ENCODE results near the gene RALB.
"Not testable (repeated sequence)": the region's sequence is repeated elsewhere in the genome, so short reads cannot be mapped to it uniquely, and the experiment has no call there.

The RALB gene

GRCh38 chr2:120307482-120307881, 54.8 kb downstream of the RALB start:
- Histone ChIP-seq H3K27ac (no peak overlapping the region), H3K9me3 (ENCODE audit: low read depth, low read length) (no peaks in the 10 kb centered on the region), H3K9ac (ENCODE audit: insufficient read length) (no peak overlapping the region), H3K4me3 (no peak overlapping the region), H3K36me3 (ENCODE audit: insufficient read depth, low read length) (no peaks in the 10 kb centered on the region)
- TF ChIP-seq EZH2 (IDR thresholded peaks at IDR 0.05), result no peak
- no peak for TF ChIP-seq POLR2AphosphoS5 (IDR thresholded peaks at IDR 0.05; ENCODE audit: borderline replicate concordance, low read depth, low read length)
- TF ChIP-seq FOXP2 (optimal IDR thresholded peaks at IDR 0.05; ENCODE audit: control extremely low read depth, extremely low read length, insufficient read depth), result no peak
- no peak for DNase-seq (ENCODE audit: low read depth, low spot score)

DNA sequence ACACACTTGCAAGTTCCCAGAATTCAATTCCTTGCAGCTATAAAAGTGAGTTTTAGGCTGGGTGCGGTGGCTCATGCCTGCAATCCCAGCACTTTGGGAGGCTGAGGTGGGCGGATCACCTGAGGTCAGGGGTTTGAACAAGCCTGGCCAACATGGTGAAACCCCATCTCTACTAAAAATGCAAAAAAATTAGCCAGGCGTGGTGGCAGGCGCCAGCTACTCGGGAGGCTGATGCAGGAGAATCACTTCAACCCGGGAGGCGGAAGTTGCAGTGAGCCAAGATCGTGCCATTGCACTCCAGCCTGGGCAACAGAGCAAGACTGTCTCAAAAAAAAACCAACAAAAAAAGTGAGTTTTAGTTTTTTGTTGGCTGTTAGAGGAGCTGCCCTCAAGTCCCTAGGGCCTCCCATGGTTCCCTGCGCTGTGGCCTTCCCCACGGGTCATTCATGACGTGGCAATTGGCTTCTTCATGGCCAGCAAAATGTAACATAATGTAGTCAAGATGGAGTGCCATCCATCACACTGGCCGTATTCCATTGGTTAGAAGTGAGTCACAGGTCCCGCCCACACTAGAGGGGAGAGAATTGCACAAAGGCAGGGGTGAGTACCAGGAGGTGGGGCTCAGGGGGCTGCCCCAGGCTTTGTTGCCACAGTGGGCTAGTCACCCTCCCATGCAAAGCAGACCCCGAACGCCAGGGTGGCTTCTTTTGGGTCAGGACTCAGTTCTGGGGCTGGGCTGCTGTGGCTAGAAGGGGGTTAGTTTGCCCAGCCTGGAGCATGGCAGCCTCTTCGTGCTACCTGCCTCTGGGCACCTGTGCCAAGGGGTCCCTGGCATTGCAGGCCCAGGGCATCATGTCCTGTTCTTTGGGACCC, 55.6 kb downstream of the RALB start:
- Histone ChIP-seq H3K9ac (ENCODE audit: insufficient read length) (no peak overlapping the region), H3K27ac (no peak overlapping the region), H3K36me3 (ENCODE audit: insufficient read depth, low read length) (no peaks in the 10 kb centered on the region), H3K9me3 (ENCODE audit: low read depth, low read length) (no peaks in the 10 kb centered on the region), H3K4me3 (no peak overlapping the region)
- TF ChIP-seq EZH2 (IDR thresholded peaks at IDR 0.05), result no peak
- TF ChIP-seq POLR2AphosphoS5 (IDR thresholded peaks at IDR 0.05; ENCODE audit: borderline replicate concordance, low read depth, low read length), result no peak
- no peak for DNase-seq (ENCODE audit: low read depth, low spot score)

GRCh38 chr2:120310136-120310535, 57.5 kb downstream of the RALB start:
- Histone ChIP-seq H3K27ac (no peak overlapping the region), H3K9ac (ENCODE audit: insufficient read length) (no peak overlapping the region), H3K36me3 (ENCODE audit: insufficient read depth, low read length) (no peaks in the 10 kb centered on the region), H3K9me3 (ENCODE audit: low read depth, low read length) (no peaks in the 10 kb centered on the region), H3K4me3 (no peak overlapping the region)
- no peak for DNase-seq (ENCODE audit: low read depth, low spot score)
- TF ChIP-seq POLR2AphosphoS5 (IDR thresholded peaks at IDR 0.05; ENCODE audit: borderline replicate concordance, low read depth, low read length) (no peak), EZH2 (IDR thresholded peaks at IDR 0.05) (no peak), FOXP2 (optimal IDR thresholded peaks at IDR 0.05; ENCODE audit: control extremely low read depth, extremely low read length, insufficient read depth) (no peak)

DNA sequence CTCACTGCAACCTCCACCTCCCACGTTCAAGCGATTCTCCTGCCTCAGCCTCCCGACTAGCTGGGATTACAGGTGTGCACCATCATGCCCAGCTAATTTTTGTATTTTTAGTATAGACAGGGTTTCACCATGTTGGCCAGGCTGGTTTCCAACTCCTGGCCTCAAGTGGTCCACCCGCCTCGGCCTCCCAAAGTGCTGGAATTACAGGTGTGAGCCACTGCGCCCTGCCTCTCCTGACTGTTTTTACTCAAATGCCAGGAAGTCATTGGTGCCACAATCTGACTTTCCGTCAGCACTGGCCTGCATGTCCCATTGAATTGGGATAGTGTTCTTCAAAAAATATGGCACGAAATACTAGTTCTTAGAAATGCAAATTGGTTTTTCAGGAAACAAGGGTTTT, 58.2 kb downstream of the RALB start:
- not testable (repeated sequence) for H3K36me3 ChIP-seq (ENCODE audit: insufficient read depth, low read length); H3K27ac ChIP-seq; H3K9me3 ChIP-seq (ENCODE audit: low read depth, low read length); H3K4me3 ChIP-seq; H3K9ac ChIP-seq (ENCODE audit: insufficient read length); DNase-seq (ENCODE audit: low read depth, low spot score)

DNA sequence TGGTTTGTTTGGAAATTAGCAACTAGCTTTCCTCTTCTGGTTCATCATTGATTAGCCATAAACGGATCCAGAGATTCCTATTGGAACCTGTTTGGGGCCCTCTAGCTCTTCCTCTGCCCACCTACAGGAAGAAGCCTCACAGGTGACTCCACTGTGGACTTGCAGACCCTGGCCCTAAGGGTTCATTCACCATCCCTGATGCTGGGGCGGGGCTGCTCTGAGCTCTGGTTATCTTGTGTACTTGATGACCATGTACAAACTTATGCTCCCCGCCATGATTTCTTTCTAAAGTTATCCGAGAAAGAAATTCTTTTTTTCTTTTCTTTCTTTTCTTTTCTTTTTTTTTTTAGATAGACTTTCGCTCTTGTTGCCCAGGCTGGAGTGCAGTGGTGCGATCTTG, 59.4 kb downstream of the RALB start:
- no peak overlapping the region for H3K27ac ChIP-seq
- H3K36me3 ChIP-seq (ENCODE audit: insufficient read depth, low read length), result no peaks in the 10 kb centered on the region
- H3K9me3 ChIP-seq (ENCODE audit: low read depth, low read length), result no peaks in the 10 kb centered on the region
- TF ChIP-seq FOXP2 (optimal IDR thresholded peaks at IDR 0.05; ENCODE audit: control extremely low read depth, extremely low read length, insufficient read depth) (no peak), EZH2 (IDR thresholded peaks at IDR 0.05) (no peak), POLR2AphosphoS5 (IDR thresholded peaks at IDR 0.05; ENCODE audit: borderline replicate concordance, low read depth, low read length) (no peak)
- H3K4me3 ChIP-seq, result no peak overlapping the region
- H3K9ac ChIP-seq (ENCODE audit: insufficient read length), result no peak overlapping the region
- no peak for DNase-seq (ENCODE audit: low read depth, low spot score)

- no peaks in the 10 kb centered on the region for H3K36me3 ChIP-seq (ENCODE audit: insufficient read depth, low read length)
- H3K27ac ChIP-seq, result no peak overlapping the region
- H3K9ac ChIP-seq (ENCODE audit: insufficient read length), result no peak overlapping the region
- H3K4me3 ChIP-seq, result peak overlapping the region; percentile 77
- no peak for TF ChIP-seq EZH2 (IDR thresholded peaks at IDR 0.05)
- TF ChIP-seq FOXP2 (optimal IDR thresholded peaks at IDR 0.05; ENCODE audit: control extremely low read depth, extremely low read length, insufficient read depth), result peak; percentile 26
- TF ChIP-seq POLR2AphosphoS5 (IDR thresholded peaks at IDR 0.05; ENCODE audit: borderline replicate concordance, low read depth, low read length), result no peak
- peak; percentile 53 for DNase-seq (ENCODE audit: low read depth, low spot score)
- H3K9me3 ChIP-seq (ENCODE audit: low read depth, low read length), result no peaks in the 10 kb centered on the region
Measured at GRCh38 chr2:120312860-120313694, 60.4 kb downstream of the RALB start.

DNA sequence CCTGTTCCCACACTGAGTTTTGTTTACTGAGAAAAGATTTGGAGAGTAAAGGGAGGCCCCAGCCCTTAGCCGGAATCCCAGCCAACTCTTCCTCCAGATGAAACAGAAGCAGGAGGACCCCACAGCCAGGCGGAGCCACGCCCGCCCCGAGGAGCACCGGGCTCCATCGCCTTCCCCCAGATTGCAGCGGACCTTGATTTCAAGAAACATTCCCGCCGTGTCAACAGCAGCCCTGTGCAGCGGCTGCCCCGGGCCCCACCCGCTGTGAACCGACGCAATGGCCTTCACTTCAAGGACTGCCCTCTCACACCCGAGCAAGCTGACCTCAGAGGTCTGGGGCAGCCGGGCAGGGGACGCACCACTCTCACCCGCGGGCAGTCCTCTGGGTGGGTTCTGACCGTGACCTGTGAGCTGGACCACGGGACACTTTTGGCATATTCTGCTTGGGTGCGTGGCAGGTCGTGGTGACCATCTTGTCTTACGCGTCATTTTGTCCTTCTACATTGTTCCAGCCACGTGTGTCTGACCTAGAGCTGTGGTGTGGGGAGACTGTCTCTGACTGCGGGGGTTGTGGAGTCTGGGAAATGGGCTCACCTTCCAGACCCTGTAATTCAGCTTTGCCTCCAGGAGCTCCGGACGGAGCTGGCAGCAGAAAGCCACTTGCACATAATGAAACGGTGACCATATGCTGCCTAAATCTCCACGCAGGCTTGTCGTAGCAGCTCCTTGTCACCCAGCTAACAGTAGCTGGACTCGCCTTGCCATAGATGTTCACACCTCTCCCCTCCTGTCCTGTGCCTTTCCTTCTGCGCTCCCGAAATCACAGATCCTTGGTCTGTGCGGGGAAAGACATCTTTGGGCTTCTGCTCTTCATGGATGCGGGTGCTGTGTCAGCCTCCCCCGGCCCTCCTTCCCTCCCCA, 61.3 kb downstream of the RALB start:
- no peak overlapping the region for H3K27ac ChIP-seq
- DNase-seq (ENCODE audit: low read depth, low spot score), result no peak
- H3K9ac ChIP-seq (ENCODE audit: insufficient read length), result no peak overlapping the region
- no peaks in the 10 kb centered on the region for H3K9me3 ChIP-seq (ENCODE audit: low read depth, low read length)
- H3K36me3 ChIP-seq (ENCODE audit: insufficient read depth, low read length), result no peaks in the 10 kb centered on the region
- H3K4me3 ChIP-seq, result peak overlapping the region; percentile 77
- TF ChIP-seq FOXP2 (optimal IDR thresholded peaks at IDR 0.05; ENCODE audit: control extremely low read depth, extremely low read length, insufficient read depth), result no peak
- no peak for TF ChIP-seq POLR2AphosphoS5 (IDR thresholded peaks at IDR 0.05; ENCODE audit: borderline replicate concordance, low read depth, low read length)
- no peak for TF ChIP-seq EZH2 (IDR thresholded peaks at IDR 0.05)

Measured in SK-N-MC (cell line).